ENCODE measurements around the gene SLC35F3. TPM values are rescaled to one million over a fixed set of nuclear protein-coding genes. Genes with fewer than 3 reads are reported as not detected.
"Not testable (repeated sequence)": the region's sequence is repeated elsewhere in the genome, so short reads cannot be mapped to it uniquely, and the experiment has no call there.

The SLC35F3 gene
- total RNA-seq, 8 experiments from 2014 or later, result 0.46 to 2.1 (median 0.71) TPM; not detected in 3

DNA sequence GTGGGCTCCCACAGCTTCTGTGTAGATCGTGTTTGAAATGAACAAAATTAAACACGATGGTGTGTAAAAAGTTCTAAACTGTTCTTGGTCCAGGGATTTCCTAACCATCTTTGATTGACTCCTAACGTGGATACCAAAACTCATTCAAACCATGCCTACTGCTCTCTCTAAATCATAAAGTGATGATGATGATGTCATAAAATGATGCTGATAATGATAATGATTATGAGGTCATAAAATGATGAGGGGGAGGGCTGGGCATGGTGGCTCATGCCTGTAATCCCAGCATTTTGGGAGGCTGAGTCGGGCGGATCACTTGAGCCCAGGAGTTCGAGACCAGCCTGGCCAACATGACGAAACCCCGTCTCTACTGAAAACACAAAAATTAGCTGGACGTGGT is 335.5 kb downstream of the SLC35F3 start:
- Histone ChIP-seq H3K4me1 (replicated peaks in 1 of 2) (peaks cover 0 to 7% of the 10 kb centered on the region in 2 donors), H3K4me3 (no peak overlapping the region), H3K27ac (no peak overlapping the region)
- in situ Hi-C loops (cut with MboI; ENCODE audit: low pct_unique_long_range_greater_than_20kb in 2 of 9, low sequenced_read_pairs in 9 of 9, unreplicated experiment in 9 of 9), result no loop called here
- 42 to 93% (median 89%) methylated on average over 2 to 9 of the region's 9 CpGs; no CpG with 5 or more reads in 2 of the 10 experiments for WGBS, 10 experiments
- no peak for ATAC-seq (replicated peaks in 6 of 8)

DNA sequence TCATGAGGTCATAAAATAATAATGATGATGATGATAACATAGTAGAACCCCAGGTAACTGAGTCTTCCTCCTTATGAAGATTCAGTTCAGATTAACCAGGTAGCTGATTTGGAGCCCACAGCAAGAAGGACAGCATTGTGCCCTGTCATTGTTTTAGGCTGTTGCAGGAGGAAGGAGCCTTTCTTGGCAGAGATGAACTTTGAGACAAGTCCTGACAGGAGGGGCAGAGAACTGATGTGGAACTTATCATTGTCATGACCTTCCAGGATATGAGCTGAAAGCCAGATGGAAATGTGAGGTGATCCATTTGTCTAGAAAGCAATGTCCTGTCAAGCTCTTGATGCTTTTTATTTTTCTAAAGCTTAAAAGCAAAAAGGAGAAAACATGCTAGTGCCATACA is 336.2 kb downstream of the SLC35F3 start:
- Histone ChIP-seq H3K4me3 (no peak overlapping the region), H3K27ac (no peak overlapping the region), H3K4me1 (replicated peaks in 1 of 2) (peaks cover 0 to 1% of the 10 kb centered on the region in 2 donors)
- ATAC-seq (replicated peaks in 6 of 8), result no peak
- in situ Hi-C loops (cut with MboI; ENCODE audit: low pct_unique_long_range_greater_than_20kb in 2 of 9, low sequenced_read_pairs in 9 of 9, unreplicated experiment in 9 of 9), result no loop called here

DNA sequence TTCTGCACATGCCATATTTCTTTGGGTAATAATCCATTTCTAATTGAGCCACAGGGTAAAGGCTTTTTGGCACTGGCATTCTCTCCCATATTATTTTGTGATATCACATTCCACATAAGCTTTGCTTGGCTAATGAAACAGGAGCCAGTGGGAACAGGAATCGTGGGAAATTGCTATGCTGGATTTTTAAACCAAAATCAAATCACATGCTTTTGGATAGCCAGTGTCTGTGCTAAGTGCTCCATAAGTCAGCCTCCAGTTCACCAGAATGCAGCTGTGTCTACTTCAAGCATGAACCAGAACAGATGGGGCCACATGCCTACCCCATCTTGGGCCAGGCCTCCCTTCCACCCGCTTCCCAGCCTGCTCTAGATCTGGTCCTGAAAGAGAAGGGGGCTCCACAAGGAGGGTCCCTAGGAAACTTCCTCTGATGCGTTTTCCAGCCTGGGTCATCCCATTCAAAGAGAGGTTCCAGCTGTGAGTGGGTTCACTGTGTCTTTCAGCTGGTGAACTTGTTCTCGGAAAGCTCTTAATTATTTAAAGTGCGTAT is 337.5 kb downstream of the SLC35F3 start:
- ATAC-seq (replicated peaks in 6 of 8), result no peak
- H3K4me3 ChIP-seq, result no peak overlapping the region
- H3K27ac ChIP-seq, result no peak overlapping the region
- H3K4me1 ChIP-seq (replicated peaks in 1 of 2), result no peaks in the 10 kb centered on the region
- WGBS, 10 experiments, result 13 to 100% (median 91%) methylated on average over 1 to 5 of the region's 5 CpGs; no CpG with 5 or more reads in 1 of the 10 experiments
- in situ Hi-C loops (cut with MboI; ENCODE audit: low pct_unique_long_range_greater_than_20kb in 2 of 9, low sequenced_read_pairs in 9 of 9, unreplicated experiment in 9 of 9), result no loop called here

DNA sequence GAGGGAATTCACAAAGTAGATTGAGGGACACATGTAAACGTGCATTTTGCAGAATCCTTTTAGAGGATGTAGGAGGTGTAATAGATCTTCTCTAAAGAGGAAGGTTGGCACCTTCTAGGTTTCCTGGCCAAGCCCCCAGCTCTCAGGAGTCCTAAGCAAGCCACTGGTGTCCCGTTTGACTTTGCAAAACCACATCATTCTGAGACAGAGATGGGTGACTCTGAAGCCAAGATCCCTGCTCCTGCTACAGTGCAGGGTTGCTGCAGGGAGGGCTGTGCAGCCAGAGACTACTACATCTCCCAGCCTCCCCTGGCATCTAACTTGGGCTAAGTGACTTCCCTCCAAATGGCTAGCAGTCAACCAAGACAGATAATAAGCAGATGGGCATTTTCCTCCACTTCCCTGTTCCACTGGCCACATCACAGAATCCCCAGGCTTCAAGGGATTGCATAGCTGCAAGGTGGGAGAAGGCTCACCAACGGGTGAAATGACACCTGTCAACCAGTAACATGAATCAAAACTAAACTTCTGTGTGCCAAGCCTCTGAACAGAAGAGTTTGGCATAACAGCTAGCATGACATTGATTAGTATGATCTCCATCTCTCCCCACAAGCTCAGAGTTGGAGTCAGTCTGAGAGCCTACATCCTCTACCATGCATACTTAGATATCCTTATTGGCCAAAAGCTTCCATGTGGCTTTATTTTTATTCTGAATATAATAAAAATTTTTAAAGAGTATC is 339.2 kb downstream of the SLC35F3 start:
- Histone ChIP-seq H3K4me1 (replicated peaks in 1 of 2) (no peaks in the 10 kb centered on the region), H3K4me3 (no peak overlapping the region), H3K27ac (no peak overlapping the region)
- WGBS, 10 experiments, result 0 to 72% (median 53%) methylated on average over 1 to 3 of the region's 3 CpGs; no CpG with 5 or more reads in 1 of the 10 experiments
- ATAC-seq (replicated peaks in 6 of 8), result no peak
- in situ Hi-C loops (cut with MboI; ENCODE audit: low pct_unique_long_range_greater_than_20kb in 2 of 9, low sequenced_read_pairs in 9 of 9, unreplicated experiment in 9 of 9), result no loop called here

DNA sequence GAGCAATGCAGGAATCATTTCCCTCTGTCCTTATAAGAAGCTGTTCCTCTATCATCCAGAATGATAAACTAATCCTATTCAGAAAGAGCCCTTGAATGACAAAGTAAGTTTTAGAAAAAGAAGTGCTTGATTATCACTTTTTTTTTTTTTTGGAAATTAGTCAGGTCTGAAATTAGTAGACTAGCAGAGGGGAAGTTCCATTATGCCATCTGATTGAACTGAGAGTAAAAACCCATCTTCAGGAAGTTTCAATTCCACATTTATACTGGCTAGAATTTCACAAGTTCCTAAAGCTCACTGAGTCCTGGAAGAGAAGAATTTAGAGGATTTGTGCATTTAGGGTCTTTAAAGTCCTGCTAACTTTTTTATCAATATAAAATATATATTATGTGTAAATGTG is 340.0 kb downstream of the SLC35F3 start:
- Histone ChIP-seq H3K4me1 (replicated peaks in 1 of 2) (no peaks in the 10 kb centered on the region), H3K4me3 (no peak overlapping the region), H3K27ac (no peak overlapping the region)
- ATAC-seq (replicated peaks in 6 of 8), result no peak
- in situ Hi-C loops (cut with MboI; ENCODE audit: low pct_unique_long_range_greater_than_20kb in 2 of 9, low sequenced_read_pairs in 9 of 9, unreplicated experiment in 9 of 9), result no loop called here

DNA sequence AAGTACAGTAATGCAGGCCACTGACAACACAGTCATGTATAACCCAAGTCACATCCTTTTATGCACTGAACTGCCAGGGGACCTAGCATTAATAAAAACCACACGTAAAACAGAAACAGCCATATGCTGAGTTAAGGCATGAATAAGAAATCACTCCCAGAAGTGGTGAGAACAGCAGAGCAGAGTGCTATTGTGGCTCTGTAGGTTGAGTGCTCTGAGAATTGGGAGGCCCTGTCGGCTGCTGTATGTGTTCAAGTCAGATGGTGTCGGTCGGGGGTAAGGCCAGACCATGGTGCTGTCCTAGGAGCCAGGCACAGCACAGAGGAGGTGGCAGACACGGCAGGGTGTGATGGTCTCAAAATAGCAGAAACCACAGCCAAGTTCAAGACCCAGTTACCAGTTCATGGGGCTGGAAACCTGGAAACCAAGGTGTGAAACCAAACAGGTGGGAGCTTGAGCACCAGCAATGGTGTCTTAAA is 342.2 kb downstream of the SLC35F3 start:
- H3K4me1 ChIP-seq (replicated peaks in 1 of 2), result no peaks in the 10 kb centered on the region
- ATAC-seq (replicated peaks in 6 of 8), result peak in 1 of 8 experiments; percentile 52
- no peak overlapping the region for H3K27ac ChIP-seq
- in situ Hi-C loops (cut with MboI; ENCODE audit: low pct_unique_long_range_greater_than_20kb in 2 of 9, low sequenced_read_pairs in 9 of 9, unreplicated experiment in 9 of 9), result no loop called here
- 0 to 100% (median 83%) methylated on average over 1 to 5 of the region's 5 CpGs; no CpG with 5 or more reads in 2 of the 10 experiments for WGBS, 10 experiments
- no peak overlapping the region for H3K4me3 ChIP-seq

DNA sequence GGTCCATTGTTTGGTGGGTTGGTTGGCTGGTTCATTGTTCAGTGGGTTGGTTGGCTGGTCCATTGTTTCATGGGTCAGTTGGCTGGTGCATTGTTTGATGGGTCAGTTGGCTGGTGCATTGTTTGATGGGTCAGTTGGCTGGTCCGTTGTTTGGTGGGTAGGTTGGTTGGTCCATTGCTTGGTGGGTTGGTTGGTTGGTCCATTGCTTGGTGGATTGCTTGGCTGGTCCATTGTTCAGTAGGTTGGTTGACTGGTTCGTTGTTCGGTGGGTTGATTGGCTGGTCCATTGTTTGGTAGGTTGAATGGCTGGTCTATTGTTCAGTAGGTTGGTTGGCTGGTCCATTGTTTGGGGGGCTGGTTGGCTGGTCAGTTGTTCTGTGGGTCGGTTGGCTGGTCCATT is 343.3 kb downstream of the SLC35F3 start:
- WGBS, 10 experiments, result 12 to 100% (median 88%) methylated on average over 2 to 3 of the region's 4 CpGs; no CpG with 5 or more reads in 4 of the 10 experiments
- not testable (repeated sequence) for H3K27ac ChIP-seq

DNA sequence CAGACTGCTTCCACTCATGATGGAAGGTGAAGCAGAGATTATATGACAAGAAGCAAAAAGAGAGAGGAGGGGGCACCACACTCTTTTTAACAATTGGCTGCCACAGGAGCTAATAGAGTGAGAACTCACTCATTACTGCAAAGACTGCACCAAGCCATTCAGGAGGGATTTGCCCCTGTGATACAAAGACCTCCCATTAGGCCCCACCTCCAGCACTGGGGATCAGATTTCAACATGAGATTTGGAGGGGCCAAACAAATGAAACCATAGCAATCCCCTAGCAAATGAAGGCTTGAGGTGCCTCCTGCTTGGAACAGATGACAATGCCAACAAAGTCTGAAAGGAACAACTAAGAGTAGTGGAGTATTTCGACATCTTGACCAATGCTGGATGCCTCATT is 346.3 kb downstream of the SLC35F3 start:
- ATAC-seq (replicated peaks in 6 of 8), result no peak

More for the DNA sequence above, 343.3 kb downstream of the SLC35F3 start:
- H3K4me1 ChIP-seq (replicated peaks in 1 of 2); ATAC-seq (replicated peaks in 6 of 8); in situ Hi-C loops (cut with MboI; ENCODE audit: low pct_unique_long_range_greater_than_20kb in 2 of 9, low sequenced_read_pairs in 9 of 9, unreplicated experiment in 9 of 9); H3K4me3 ChIP-seq: not testable (repeated sequence)

DNA sequence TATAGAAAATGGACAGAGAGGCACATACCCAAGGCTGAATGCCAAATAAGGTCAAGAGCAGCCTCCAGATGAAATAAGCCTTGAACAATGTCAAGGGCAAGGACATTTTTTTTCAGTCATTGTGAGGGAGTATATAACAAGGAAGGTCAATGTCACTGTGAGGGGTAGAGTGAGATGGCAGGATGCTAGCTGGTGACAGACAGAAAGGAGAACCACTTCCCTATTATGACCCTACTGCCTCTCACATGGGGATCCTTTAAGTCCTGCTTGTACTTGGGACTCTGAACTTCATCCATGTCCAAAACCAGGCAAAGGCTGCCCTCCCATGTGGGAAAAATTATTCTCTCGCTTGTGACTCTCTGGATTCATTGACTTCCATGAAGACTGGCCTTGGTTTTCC is 349.3 kb downstream of the SLC35F3 start:
- no peak for ATAC-seq (replicated peaks in 6 of 8)
- no peak overlapping the region for H3K27ac ChIP-seq
- WGBS, 10 experiments, result 0 to 100% (median 77%) methylated on average over 1 of the region's 1 CpG; no CpG with 5 or more reads in 3 of the 10 experiments
- no peaks in the 10 kb centered on the region for H3K4me1 ChIP-seq (replicated peaks in 1 of 2)
- in situ Hi-C loops (cut with MboI; ENCODE audit: low pct_unique_long_range_greater_than_20kb in 2 of 9, low sequenced_read_pairs in 9 of 9, unreplicated experiment in 9 of 9), result no loop called here
- H3K4me3 ChIP-seq, result no peak overlapping the region

More for the DNA sequence above, 346.3 kb downstream of the SLC35F3 start:
- H3K4me3 ChIP-seq, result no peak overlapping the region
- in situ Hi-C loops (cut with MboI; ENCODE audit: low pct_unique_long_range_greater_than_20kb in 2 of 9, low sequenced_read_pairs in 9 of 9, unreplicated experiment in 9 of 9), result no loop called here
- no peak overlapping the region for H3K27ac ChIP-seq
- H3K4me1 ChIP-seq (replicated peaks in 1 of 2), result no peaks in the 10 kb centered on the region
- WGBS, 10 experiments, result 0 to 86% (median 40%) methylated on average over 1 of the region's 1 CpG; no CpG with 5 or more reads in 4 of the 10 experiments

DNA sequence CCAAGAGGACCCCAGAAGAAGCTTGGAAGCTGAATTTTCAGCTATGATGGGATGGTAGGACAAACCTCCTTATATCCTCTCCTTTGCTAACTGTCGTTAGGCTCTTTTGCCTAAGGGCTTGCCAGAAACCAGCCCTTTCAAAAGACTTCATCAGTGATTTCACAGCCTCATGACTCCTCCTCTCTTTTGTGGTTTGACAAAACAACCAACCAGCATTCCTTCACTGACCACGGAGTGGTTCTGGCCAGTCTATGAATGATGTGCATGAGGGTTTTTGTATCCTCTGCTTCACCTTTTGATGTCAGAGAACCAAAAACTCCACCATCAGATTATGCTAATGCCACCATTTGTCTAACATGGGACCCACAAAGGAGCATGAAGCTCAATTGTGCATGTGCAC is 351.9 kb downstream of the SLC35F3 start:
- H3K4me3 ChIP-seq, result no peak overlapping the region
- peak in 2 of 8 experiments; percentile 38 to 86 for ATAC-seq (replicated peaks in 6 of 8)
- no peaks in the 10 kb centered on the region for H3K4me1 ChIP-seq (replicated peaks in 1 of 2)
- in situ Hi-C loops (cut with MboI; ENCODE audit: low pct_unique_long_range_greater_than_20kb in 2 of 9, low sequenced_read_pairs in 9 of 9, unreplicated experiment in 9 of 9), result no loop called here
- WGBS, 10 experiments, result 0 to 68% (median 27%) methylated on average over 1 to 2 of the region's 2 CpGs; no CpG with 5 or more reads in 2 of the 10 experiments
- H3K27ac ChIP-seq, result no peak overlapping the region

DNA sequence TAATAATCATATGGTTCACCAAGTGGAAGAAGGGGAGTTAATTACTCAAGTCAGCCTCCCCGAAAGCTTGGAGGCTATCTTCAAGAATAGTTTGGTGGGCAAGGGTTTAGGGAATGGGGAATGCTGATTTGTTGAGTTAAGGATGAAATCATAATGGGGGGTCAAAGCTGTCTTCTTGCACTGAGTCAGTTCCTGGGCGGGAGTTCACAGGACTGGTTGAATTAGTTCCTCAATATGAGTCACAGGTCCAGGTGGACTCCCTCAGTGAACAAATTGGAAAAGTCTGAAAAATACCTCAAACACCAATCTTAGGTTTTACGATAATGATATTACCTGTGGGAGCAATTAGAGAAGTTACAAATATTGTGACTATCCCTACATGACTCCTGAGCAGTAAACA is 353.6 kb downstream of the SLC35F3 start:
- no peak for ATAC-seq (replicated peaks in 6 of 8)
- Histone ChIP-seq H3K27ac (no peak overlapping the region), H3K4me1 (replicated peaks in 1 of 2) (no peaks in the 10 kb centered on the region), H3K4me3 (no peak overlapping the region)
- in situ Hi-C loops (cut with MboI; ENCODE audit: low pct_unique_long_range_greater_than_20kb in 2 of 9, low sequenced_read_pairs in 9 of 9, unreplicated experiment in 9 of 9), result no loop called here
- 20 to 100% (median 85%) methylated on average over 1 to 3 of the region's 3 CpGs; no CpG with 5 or more reads in 1 of the 10 experiments for WGBS, 10 experiments

DNA sequence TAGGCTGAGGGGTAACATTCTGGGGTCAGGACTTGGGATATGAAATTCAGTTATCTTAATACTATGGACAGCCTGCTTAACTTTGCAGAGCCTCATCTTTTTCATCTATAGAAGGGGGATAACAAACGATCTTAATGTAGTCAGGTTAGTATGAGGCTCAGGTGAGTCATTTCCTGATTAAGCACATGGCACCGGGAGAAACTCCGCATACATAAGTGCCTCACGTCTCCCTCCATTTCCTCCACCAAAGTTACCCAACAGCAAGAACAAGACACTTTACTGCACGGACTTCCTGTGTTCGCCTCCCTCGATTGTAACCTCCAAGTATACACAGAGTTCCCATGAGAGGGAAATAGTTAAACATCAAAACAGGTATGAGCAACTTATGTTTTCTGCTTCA is 356.1 kb downstream of the SLC35F3 start:
- H3K27ac ChIP-seq, result no peak overlapping the region
- H3K4me1 ChIP-seq (replicated peaks in 1 of 2), result no peaks in the 10 kb centered on the region
- H3K4me3 ChIP-seq, result no peak overlapping the region
- in situ Hi-C loops (cut with MboI; ENCODE audit: low pct_unique_long_range_greater_than_20kb in 2 of 9, low sequenced_read_pairs in 9 of 9, unreplicated experiment in 9 of 9), result no loop called here
- 17 to 100% (median 71%) methylated on average over 1 to 7 of the region's 7 CpGs; no CpG with 5 or more reads in 1 of the 10 experiments for WGBS, 10 experiments
- ATAC-seq (replicated peaks in 6 of 8), result no peak

DNA sequence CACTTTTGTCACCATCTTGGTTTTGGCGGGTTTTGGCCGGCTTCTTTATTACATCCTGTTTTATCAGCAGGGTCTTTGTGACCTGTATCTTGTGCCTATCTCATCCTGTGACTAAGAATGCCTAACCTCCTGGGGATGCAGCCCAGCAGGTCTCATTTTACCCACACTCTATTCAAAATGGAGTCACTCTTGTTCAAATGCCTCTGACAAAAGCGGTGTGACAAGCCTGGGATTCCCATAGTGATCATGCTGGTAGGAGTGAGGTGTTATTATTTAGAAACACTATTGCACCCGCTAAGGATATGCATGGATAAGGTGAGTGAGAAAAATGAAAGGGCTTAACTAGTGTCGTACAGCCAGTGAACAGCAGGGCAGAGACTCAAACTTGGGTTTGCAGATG is 357.1 kb downstream of the SLC35F3 start:
- no peaks in the 10 kb centered on the region for H3K4me1 ChIP-seq (replicated peaks in 1 of 2)
- WGBS, 10 experiments, result 34 to 100% (median 73%) methylated on average over 2 to 5 of the region's 5 CpGs; no CpG with 5 or more reads in 2 of the 10 experiments
- no peak overlapping the region for H3K4me3 ChIP-seq
- ATAC-seq (replicated peaks in 6 of 8), result no peak
- no peak overlapping the region for H3K27ac ChIP-seq
- in situ Hi-C loops (cut with MboI; ENCODE audit: low pct_unique_long_range_greater_than_20kb in 2 of 9, low sequenced_read_pairs in 9 of 9, unreplicated experiment in 9 of 9), result no loop called here

Measured in motor neuron (in vitro differentiated cells).